Measurements from ENCODE around the gene RBM33.

RBM33 gene

GRCh38 chr7:155739538-155740143 lies 95.2 kb downstream of the RBM33 start:
- no peak for TF ChIP-seq FOXM1 (IDR thresholded peaks at IDR 0.05; ENCODE audit: borderline replicate concordance)
- no peak for TF ChIP-seq NFRKB (IDR thresholded peaks at IDR 0.05)
- TF ChIP-seq ELF4 (IDR thresholded peaks at IDR 0.05) = no peak
- TF ChIP-seq SUZ12 (IDR thresholded peaks at IDR 0.05) = no peak
- no peak for TF ChIP-seq FOXA1 (IDR thresholded peaks at IDR 0.05)
- TF ChIP-seq L3MBTL2 (conservative IDR thresholded peaks at IDR 0.05) = no peak
- TF ChIP-seq SP1 (IDR thresholded peaks at IDR 0.05) = no peak
- TF ChIP-seq HDGF (IDR thresholded peaks at IDR 0.05; ENCODE audit: borderline replicate concordance) = no peak
- no peak for TF ChIP-seq BHLHE40 (IDR thresholded peaks at IDR 0.05; ENCODE audit: borderline replicate concordance)
- TF ChIP-seq CTBP1 (IDR thresholded peaks at IDR 0.05; ENCODE audit: borderline replicate concordance) = no peak
- TF ChIP-seq TARDBP (IDR thresholded peaks at IDR 0.05) = no peak
- TF ChIP-seq LEF1 (IDR thresholded peaks at IDR 0.05; ENCODE audit: borderline replicate concordance) = no peak
- TF ChIP-seq ARNT (IDR thresholded peaks at IDR 0.05) = no peak
- TF ChIP-seq ZNF384 (IDR thresholded peaks at IDR 0.05) = no peak

GRCh38 chr7:155741082-155741481 lies 96.6 kb downstream of the RBM33 start:
- POLR2A ChIA-PET = interaction anchor here (1.0 kb wide), 1 partner anchor 146 kb away, joined by 3 read pairs; no protein-coding TSS in a partner anchor
- no peak for DNase-seq (ENCODE audit: extremely low spot score)
- CTCF ChIA-PET = interaction anchor here (0.6 to 0.8 kb wide), 2 partner anchors 143 to 726 kb away, joined by 3 read pairs; no protein-coding TSS in a partner anchor
- no peak for TF ChIP-seq FOXA1 (IDR thresholded peaks at IDR 0.05)
- TF ChIP-seq BHLHE40 (IDR thresholded peaks at IDR 0.05; ENCODE audit: borderline replicate concordance) = no peak
- no peak for TF ChIP-seq SP1 (IDR thresholded peaks at IDR 0.05)
- TF ChIP-seq FOXM1 (IDR thresholded peaks at IDR 0.05; ENCODE audit: borderline replicate concordance) = no peak
- TF ChIP-seq L3MBTL2 (conservative IDR thresholded peaks at IDR 0.05) = no peak
- TF ChIP-seq HDGF (IDR thresholded peaks at IDR 0.05; ENCODE audit: borderline replicate concordance) = no peak
- TF ChIP-seq LEF1 (IDR thresholded peaks at IDR 0.05; ENCODE audit: borderline replicate concordance) = no peak
- no peak for TF ChIP-seq ZNF384 (IDR thresholded peaks at IDR 0.05)
- no peak for TF ChIP-seq TARDBP (IDR thresholded peaks at IDR 0.05)
- TF ChIP-seq NFRKB (IDR thresholded peaks at IDR 0.05) = no peak
- TF ChIP-seq ARNT (IDR thresholded peaks at IDR 0.05) = no peak
- no peak for TF ChIP-seq PKNOX1 (IDR thresholded peaks at IDR 0.05)

More at GRCh38 chr7:155739538-155740143, 95.2 kb downstream of the RBM33 start:
- CTCF ChIA-PET = interaction anchor here (1.1 kb wide), 1 partner anchor 144 kb away, joined by 6 read pairs; no protein-coding TSS in a partner anchor
- POLR2A ChIA-PET = no interaction called here
- no peak for DNase-seq (ENCODE audit: extremely low spot score)

- TF ChIP-seq SUZ12 (IDR thresholded peaks at IDR 0.05) (no peak), TARDBP (IDR thresholded peaks at IDR 0.05) (no peak), CTBP1 (IDR thresholded peaks at IDR 0.05; ENCODE audit: borderline replicate concordance) (no peak), L3MBTL2 (conservative IDR thresholded peaks at IDR 0.05) (no peak), LEF1 (IDR thresholded peaks at IDR 0.05; ENCODE audit: borderline replicate concordance) (no peak), BHLHE40 (IDR thresholded peaks at IDR 0.05; ENCODE audit: borderline replicate concordance) (no peak), HDGF (IDR thresholded peaks at IDR 0.05; ENCODE audit: borderline replicate concordance) (no peak), FOXK2 (IDR thresholded peaks at IDR 0.05) (no peak), PKNOX1 (IDR thresholded peaks at IDR 0.05) (no peak), ELF4 (IDR thresholded peaks at IDR 0.05) (no peak), NFRKB (IDR thresholded peaks at IDR 0.05) (no peak), FOXA1 (IDR thresholded peaks at IDR 0.05) (no peak), ARNT (IDR thresholded peaks at IDR 0.05) (no peak), SP1 (IDR thresholded peaks at IDR 0.05) (no peak), FOXM1 (IDR thresholded peaks at IDR 0.05; ENCODE audit: borderline replicate concordance) (no peak), ZNF384 (IDR thresholded peaks at IDR 0.05) (no peak)
- ChIA-PET POLR2A (no interaction called here), CTCF (no interaction called here)
- no peak for DNase-seq (ENCODE audit: extremely low spot score)
Observed at GRCh38 chr7:155741805-155742204, 97.3 kb downstream of the RBM33 start.

- TF ChIP-seq L3MBTL2 (conservative IDR thresholded peaks at IDR 0.05) (no peak), TARDBP (IDR thresholded peaks at IDR 0.05) (no peak), CTBP1 (IDR thresholded peaks at IDR 0.05; ENCODE audit: borderline replicate concordance) (no peak), ZNF384 (IDR thresholded peaks at IDR 0.05) (no peak), ELF4 (IDR thresholded peaks at IDR 0.05) (no peak), BHLHE40 (IDR thresholded peaks at IDR 0.05; ENCODE audit: borderline replicate concordance) (no peak), FOXM1 (IDR thresholded peaks at IDR 0.05; ENCODE audit: borderline replicate concordance) (no peak), PKNOX1 (IDR thresholded peaks at IDR 0.05) (no peak), LEF1 (IDR thresholded peaks at IDR 0.05; ENCODE audit: borderline replicate concordance) (no peak), SUZ12 (IDR thresholded peaks at IDR 0.05) (no peak), HDGF (IDR thresholded peaks at IDR 0.05; ENCODE audit: borderline replicate concordance) (no peak), NFRKB (IDR thresholded peaks at IDR 0.05) (no peak), FOXK2 (IDR thresholded peaks at IDR 0.05) (no peak), FOXA1 (IDR thresholded peaks at IDR 0.05) (no peak), ARNT (IDR thresholded peaks at IDR 0.05) (no peak), SP1 (IDR thresholded peaks at IDR 0.05) (no peak)
- ChIA-PET CTCF (no interaction called here), POLR2A (no interaction called here)
- no peak for DNase-seq (ENCODE audit: extremely low spot score)
Observed at GRCh38 chr7:155743177-155743576, 98.7 kb downstream of the RBM33 start.

- TF ChIP-seq HDGF (IDR thresholded peaks at IDR 0.05; ENCODE audit: borderline replicate concordance) = no peak
- TF ChIP-seq ELF4 (IDR thresholded peaks at IDR 0.05) = no peak
- TF ChIP-seq SUZ12 (IDR thresholded peaks at IDR 0.05) = no peak
- TF ChIP-seq TARDBP (IDR thresholded peaks at IDR 0.05) = no peak
- TF ChIP-seq ZNF384 (IDR thresholded peaks at IDR 0.05) = no peak
- TF ChIP-seq FOXM1 (IDR thresholded peaks at IDR 0.05; ENCODE audit: borderline replicate concordance) = no peak
- no peak for TF ChIP-seq NFRKB (IDR thresholded peaks at IDR 0.05)
- TF ChIP-seq ARNT (IDR thresholded peaks at IDR 0.05) = no peak
- TF ChIP-seq LEF1 (IDR thresholded peaks at IDR 0.05; ENCODE audit: borderline replicate concordance) = no peak
- TF ChIP-seq SP1 (IDR thresholded peaks at IDR 0.05) = no peak
- TF ChIP-seq PKNOX1 (IDR thresholded peaks at IDR 0.05) = no peak
- TF ChIP-seq BHLHE40 (IDR thresholded peaks at IDR 0.05; ENCODE audit: borderline replicate concordance) = no peak
- ChIA-PET POLR2A (no interaction called here), CTCF (no interaction called here)
- no peak for DNase-seq (ENCODE audit: extremely low spot score)
Observed at GRCh38 chr7:155744971-155745683, 100.7 kb downstream of the RBM33 start.
